HG02763 (cell line): ENCODE results near the gene TMC6.

ENCODE experiments used
- ATAC-seq: cut with Tn5 transposase; IDR thresholded peaks from one replicate; pipeline ENCODE4 v1.9.1; 2021; ENCODE audit warnings: mild to moderate bottlenecking, moderate library complexity; ENCODE audit not compliant: unreplicated experiment

The TMC6 gene

DNA sequence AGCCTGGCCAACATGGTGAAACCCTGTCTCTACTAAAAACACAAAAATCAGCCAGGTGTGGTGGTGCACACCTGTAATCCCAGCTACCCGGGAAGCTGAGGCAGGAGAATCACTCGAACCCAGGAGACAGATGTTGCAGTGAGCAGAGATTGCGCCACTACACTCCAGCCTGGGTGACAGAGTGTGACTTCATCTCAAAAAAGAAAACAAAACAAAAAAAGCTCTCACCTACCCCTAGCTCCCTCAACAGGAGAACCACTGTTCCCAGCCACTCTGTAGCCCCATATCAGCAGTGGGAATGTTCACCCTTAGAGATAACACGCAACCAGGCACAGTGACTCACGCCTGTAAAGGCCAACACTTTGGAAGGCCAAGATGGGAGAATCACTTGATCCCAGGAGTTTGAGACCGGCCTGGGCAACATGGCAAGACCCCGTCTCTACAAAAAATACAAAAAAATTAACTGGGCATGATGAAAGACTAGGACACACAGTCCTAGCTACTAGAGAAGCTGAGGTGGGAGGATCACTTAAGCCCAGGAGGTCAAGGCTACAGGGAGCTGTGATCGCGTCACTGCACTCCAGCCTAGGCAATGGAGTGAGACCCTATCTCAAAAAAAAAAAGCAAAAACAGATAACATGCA lies 7.4 kb upstream of the TMC6 start:
- ATAC-seq: no peak

DNA sequence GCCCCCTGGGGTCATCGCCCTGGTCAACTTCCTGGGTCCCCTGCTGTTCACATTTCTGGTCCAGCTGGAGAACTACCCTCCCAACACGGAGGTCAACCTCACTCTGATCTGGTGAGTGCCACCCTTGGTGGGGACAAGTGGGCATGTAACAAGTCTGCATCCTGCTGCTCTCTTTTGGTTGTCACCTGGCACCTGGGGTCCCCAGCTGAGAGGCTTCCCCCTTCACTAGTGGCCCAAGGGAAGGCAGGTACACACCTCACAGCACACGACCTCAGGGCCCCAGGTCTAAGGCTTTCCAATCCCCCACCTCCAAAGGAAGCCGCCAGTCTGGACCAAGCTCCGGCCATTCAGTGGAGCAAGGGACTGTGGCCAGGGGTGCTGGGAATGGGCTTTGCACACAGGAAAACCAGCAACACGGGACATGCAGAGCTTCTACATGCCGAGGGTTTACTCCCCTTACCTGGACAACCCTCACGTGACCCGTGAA lies 6.4 kb upstream of the TMC6 start:
- ATAC-seq: no peak

DNA sequence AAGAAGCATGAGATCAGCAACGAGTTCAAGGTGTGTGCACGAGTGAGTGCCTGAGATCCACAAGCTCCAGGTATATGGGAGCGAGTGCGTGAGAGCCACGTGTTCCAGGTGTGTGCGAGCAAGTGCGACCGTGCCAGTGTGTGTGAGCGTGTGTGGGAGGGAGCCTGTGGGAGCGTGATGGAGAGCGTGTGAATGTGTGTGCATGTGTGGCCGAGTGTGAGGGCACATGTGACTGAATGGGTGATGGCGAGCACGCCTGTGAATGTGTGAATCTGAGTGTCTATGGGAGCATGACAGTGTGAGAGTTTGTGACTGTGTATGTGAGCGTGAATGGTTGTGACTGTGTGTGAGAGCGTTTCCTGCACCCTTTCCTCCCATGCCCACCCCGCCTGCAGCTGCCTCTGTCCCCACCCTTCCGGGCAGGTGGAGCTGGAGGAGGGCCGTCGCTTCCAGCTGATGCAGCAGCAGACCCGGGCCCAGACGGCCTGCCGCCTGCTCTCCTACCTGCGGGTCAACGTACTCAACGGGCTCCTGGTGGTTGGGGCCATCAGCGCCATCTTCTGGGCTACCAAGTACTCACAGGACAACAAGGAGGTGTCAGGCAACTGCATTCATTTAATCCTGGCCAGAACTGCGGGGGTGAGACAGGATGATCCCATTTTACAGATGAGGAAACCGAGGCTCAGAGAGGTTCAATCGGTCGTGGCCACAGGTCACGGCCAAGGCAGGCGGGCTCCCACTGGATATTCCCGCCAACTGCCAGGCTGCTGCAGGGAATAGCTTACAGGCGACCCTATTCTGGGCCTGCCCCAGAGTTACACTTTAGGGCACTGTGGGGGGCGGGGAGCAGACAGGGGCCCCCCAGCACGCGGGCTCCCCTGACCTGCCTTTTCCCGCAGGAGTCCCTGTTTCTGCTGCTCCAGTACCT lies 5.7 kb upstream of the TMC6 start:
- no peak for ATAC-seq

DNA sequence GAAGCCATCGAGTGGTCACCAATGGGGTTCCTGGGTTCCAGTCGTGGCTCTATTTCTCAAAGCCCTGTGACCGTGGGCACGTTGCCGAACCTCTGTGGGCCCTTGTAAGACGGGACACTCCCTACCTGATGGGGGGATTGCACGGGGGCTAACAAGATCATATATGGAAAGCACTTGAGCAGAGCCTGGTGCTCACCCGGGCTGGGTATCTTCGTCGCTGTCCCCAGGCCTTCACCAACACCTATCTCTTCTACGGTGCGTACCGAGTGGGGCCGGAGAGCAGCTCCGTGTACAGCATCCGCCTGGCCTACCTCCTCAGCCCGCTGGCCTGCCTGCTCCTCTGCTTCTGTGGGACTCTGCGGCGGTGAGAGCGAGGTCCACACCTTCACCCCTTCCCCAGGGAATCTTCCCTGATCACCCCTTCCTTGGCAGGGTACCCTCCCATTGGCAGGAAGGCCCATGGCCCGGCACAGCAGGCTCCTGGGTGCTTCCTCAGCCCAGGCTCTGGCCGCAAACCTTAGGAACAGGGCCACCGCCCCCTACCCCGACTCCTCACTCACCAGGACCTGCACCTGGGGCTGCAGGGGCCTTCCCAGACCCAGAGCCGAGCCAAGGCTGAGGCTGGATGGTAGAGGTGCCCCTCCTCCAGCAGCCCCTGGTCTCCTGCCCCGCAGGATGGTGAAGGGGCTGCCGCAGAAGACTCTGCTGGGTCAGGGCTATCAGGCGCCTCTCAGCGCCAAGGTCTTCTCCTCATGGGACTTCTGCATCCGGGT lies 4.8 kb upstream of the TMC6 start:
- no peak for ATAC-seq

GRCh38 chr17:78132767-78133178 lies 4.2 kb upstream of the TMC6 start:
- no peak for ATAC-seq

GRCh38 chr17:78132084-78132676 lies 3.6 kb upstream of the TMC6 start:
- ATAC-seq: no peak

- no peak for ATAC-seq
Observed at GRCh38 chr17:78131172-78132083, 2.9 kb upstream of the TMC6 start.

- no peak for ATAC-seq
Observed at GRCh38 chr17:78130437-78131101, 2.0 kb upstream of the TMC6 start, which contains the start of gene TMC8. TMC8 (plus strand) TSS chr17:78130771; CDS start chr17:78131589, 818 bp downstream.

DNA sequence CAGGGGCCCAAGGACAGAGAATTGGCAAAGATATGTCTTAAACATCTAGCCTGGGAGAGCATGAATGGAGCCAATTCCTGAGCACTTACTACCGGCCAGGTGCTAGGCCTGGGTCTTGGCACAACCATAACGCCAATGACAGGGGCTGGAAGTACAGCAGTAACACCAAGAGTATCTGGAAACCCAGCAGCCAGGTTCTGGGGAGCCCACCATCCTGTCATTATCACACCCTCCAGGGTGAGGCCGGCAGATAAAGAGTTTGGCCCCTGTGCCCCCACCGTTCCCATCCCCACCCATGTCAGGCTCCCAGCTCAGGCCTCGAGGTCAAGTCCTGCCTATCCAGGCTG lies 1.5 kb upstream of the TMC6 start:
- ATAC-seq: no peak

GRCh38 chr17:78129351-78130089 lies 965 bp upstream of the TMC6 start:
- ATAC-seq: no peak

DNA sequence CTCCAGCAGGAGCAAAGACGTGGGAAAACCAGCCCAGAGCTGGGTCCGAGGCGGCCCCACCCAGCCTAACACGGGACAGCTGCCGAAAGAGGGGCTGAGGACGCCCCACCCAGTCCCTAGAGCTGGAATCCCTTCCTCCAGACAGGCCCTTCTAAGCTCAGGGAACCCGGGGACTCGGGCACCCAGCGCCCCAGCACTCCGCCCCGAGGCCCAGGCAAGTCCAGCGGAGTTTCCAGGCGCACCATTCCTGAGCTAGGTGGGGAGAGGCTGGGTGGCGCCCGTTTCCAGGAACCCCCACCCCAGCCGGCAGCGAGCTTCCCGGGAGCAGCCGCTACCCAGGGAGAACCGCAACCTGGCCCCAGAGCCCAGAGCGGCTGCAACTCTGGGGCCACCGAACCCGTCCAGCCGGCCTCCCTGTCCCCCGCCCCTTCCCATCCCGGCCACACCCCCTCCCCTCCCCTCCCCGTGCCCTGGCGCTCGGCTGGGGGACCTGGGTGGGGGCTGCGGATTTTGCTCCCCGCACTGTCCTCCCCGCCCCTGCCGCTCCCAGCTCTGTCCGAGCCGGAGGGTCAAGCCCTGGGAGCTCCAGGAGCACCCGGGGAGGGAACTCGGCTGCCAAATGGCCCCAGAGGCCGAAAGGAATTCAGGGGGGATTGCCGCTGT lies 536 bp downstream of the TMC6 start:
- ATAC-seq: no peak

DNA sequence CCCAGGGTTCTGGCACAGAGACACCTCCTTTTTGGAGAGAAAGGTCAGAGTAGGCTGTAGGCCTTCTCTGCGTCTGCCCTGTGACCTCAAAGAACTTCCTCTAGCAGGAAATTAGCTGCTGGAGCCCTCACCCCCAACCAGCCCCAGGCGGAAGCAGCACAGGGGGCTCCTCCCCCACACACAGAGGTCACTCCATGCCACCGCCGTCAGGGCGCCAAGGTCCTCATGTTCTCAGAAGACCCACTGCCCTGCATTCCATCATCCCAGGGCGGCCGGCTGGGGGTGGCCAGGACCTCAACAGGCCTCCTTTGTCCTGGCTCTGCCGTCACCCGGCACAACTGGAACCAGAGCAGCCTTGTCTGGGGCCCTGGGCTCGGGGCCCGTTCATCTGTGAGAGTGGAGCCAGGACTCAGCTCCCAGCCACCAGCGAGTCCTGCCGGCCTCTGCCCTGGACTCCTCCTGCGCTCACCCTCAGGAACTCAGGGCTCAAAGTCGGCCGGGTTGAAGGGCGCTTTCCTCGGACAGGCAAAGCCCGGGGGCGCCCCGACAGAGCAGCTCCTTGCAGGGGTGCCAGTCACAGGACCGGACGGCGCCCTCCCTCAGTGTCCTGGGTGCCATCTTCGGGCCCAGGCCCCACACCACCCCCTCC lies 1.2 kb downstream of the TMC6 start:
- ATAC-seq: no peak

- ATAC-seq: no peak
Observed at GRCh38 chr17:78126895-78127238, 1.7 kb downstream of the TMC6 start.

- ATAC-seq: no peak
Observed at GRCh38 chr17:78125976-78126894, 2.3 kb downstream of the TMC6 start.

DNA sequence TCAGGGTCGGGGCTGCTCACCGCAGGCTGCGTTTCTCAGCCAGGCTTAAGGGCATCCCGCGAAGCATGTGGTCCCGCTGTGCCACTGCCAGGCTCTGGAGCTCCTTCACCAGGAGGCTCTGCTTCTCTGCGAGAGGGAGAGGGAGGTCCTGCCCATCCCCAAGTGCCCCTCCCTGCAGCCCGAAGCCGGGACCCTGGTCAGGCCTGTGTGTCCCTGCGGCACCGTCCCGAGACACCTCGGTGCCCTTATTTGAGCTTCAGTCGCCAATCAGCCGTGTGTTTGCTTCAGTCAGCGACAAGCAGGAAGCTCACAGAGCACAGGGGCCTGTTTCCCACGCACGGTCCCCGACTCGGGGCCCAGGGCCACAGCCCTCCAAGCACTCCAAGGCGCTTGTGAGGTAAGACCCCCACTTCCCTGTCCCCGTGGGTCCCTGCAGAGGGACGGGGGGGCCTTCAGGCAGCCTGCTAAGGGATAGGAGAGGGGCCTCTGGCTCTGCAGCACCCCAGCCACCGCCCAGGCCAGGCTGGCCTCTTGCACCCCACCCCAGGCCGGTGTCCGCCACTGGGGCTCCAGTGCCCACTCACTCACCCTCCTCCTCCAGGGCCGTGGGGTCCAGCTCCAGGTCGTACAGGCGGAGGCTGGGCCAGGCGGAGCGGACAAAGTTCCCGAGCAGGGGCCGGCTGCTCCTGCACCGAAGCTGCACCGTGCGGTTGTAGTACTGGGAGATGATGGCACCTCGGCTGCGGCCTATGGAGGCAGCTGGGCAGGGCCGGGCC lies 3.2 kb downstream of the TMC6 start:
- no peak for ATAC-seq

DNA sequence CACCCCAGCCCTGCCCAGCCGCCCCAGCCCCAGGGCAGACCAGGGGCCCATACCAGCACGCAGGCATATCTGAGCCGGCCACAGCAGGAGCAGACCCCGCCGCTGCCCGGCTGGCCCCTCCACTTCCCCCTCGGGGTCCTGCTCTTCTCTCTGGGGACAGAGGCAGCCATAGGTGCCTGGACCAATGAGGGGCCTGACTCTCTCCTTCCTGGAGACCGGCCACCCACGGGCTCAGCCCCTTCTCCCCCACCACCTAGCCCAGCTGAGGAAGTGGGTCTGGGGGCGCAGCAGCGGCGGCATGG lies 3.8 kb downstream of the TMC6 start:
- ATAC-seq: no peak
